Astrocyte (in vitro differentiated cells and primary cell): ENCODE measurements around the gene SLC6A3.

Experiments
- CTCF ChIP-seq: IDR thresholded peaks from 2 replicates; pipeline ENCODE4 v1.5.1; 2011; ENCODE audit warnings: low read depth, mild to moderate bottlenecking, inconsistent platforms, low read length, moderate library complexity; ENCODE audit not compliant: insufficient read depth
- EZH2 ChIP-seq: IDR thresholded peaks from 2 replicates; pipeline ENCODE4 v1.6.1; 2012; ENCODE audit warnings: mild to moderate bottlenecking, low read length, inconsistent platforms; ENCODE audit not compliant: insufficient read depth

- no peak for TF ChIP-seq CTCF
- no peak for TF ChIP-seq EZH2
Measured at GRCh38 chr5:1412163-1412562, 33.1 kb downstream of the SLC6A3 start.
